HG03097 (cell line): ENCODE results near the gene MYO1D.
A peak's percentile ranks its signal among the peaks of the same experiment; 100 is the strongest.
"Not testable (repeated sequence)": the region's sequence is repeated elsewhere in the genome, so short reads cannot be mapped to it uniquely, and the experiment has no call there.

ENCODE experiments used
- ATAC-seq: cut with Tn5 transposase; IDR thresholded peaks from one replicate; pipeline ENCODE4 v1.9.1; 2021; ENCODE audit not compliant: unreplicated experiment, low FRiP score

Gene MYO1D

GRCh38 chr17:32896647-32897258 lies 19.8 kb upstream of the MYO1D start:
- no peak for ATAC-seq

GRCh38 chr17:32894245-32894644 lies 17.3 kb upstream of the MYO1D start:
- ATAC-seq: no peak

- ATAC-seq: not testable (repeated sequence)
These were observed 10.5 kb upstream of the MYO1D start for GRCh38 chr17:32887410-32887809.

- ATAC-seq: not testable (repeated sequence)
These were observed 10.0 kb upstream of the MYO1D start for GRCh38 chr17:32886951-32887350.

- no peak for ATAC-seq
These were observed 5.8 kb upstream of the MYO1D start for GRCh38 chr17:32882734-32883133.

- no peak for ATAC-seq
These were observed 5.1 kb upstream of the MYO1D start for GRCh38 chr17:32882029-32882428.

- no peak for ATAC-seq
These were observed 3.9 kb upstream of the MYO1D start for GRCh38 chr17:32880671-32881453.

- no peak for ATAC-seq
These were observed 2.2 kb upstream of the MYO1D start for GRCh38 chr17:32879134-32879533.

GRCh38 chr17:32878211-32878610 lies 1.3 kb upstream of the MYO1D start:
- ATAC-seq: no peak

- peak; percentile 87 for ATAC-seq
These were observed 340 bp upstream of the MYO1D start for GRCh38 chr17:32877164-32877764.

GRCh38 chr17:32875923-32876416 lies 954 bp downstream of the MYO1D start:
- ATAC-seq: no peak

GRCh38 chr17:32875230-32875917 lies 1.6 kb downstream of the MYO1D start:
- no peak for ATAC-seq

- no peak for ATAC-seq
These were observed 3.8 kb downstream of the MYO1D start for GRCh38 chr17:32873114-32873513.

- no peak for ATAC-seq
These were observed 5.2 kb downstream of the MYO1D start for GRCh38 chr17:32871746-32872145.

GRCh38 chr17:32870969-32871368 lies 6.0 kb downstream of the MYO1D start:
- ATAC-seq: no peak

- no peak for ATAC-seq
These were observed 6.8 kb downstream of the MYO1D start for GRCh38 chr17:32870027-32870670.

- ATAC-seq: no peak
These were observed 7.4 kb downstream of the MYO1D start for GRCh38 chr17:32869345-32870026.

GRCh38 chr17:32865141-32865540 lies 11.8 kb downstream of the MYO1D start:
- ATAC-seq: no peak

GRCh38 chr17:32863559-32863958 lies 13.4 kb downstream of the MYO1D start:
- ATAC-seq: no peak

- ATAC-seq: no peak
These were observed 14.0 kb downstream of the MYO1D start for GRCh38 chr17:32862940-32863339.
